Thoracic aorta (tissue), 2 donors: ENCODE data around the gene IGF2R. TPM values are rescaled to one million over a fixed set of nuclear protein-coding genes. Genes with fewer than 3 reads are reported as not detected.

ENCODE experiments used
- ATAC-seq: fragments of 150-250 bp; one replicate; pipeline ENCODE4 v1.8.0; 2017; ENCODE audit warnings: low read depth; ENCODE audit not compliant: insufficient number of reproducible peaks, low FRiP score
- DNase-seq: peaks from one replicate; pipeline ENCODE4 v3.0.0-alpha.2; 2020; ENCODE audit warnings: low spot score
- H3K27ac ChIP-seq, 2 donors: fragments of 200-600 bp; sonication (generic); 1 replicate in 1 of 2; 2 replicates in 1 of 2; pipeline ENCODE4 v1.5.1; 2016; ENCODE audit warnings: mild to moderate bottlenecking in 2 of 2, moderate library complexity in 2 of 2
- H3K27me3 ChIP-seq: fragments of 200-600 bp; sonication (generic); replicated peaks from 2 replicates; pipeline ENCODE4 v1.6.0; 2016; ENCODE audit warnings: mild to moderate bottlenecking; ENCODE audit not compliant: insufficient read depth
- H3K36me3 ChIP-seq: fragments of 200-600 bp; sonication (generic); one replicate; pipeline ENCODE4 v1.5.1; 2016
- H3K4me1 ChIP-seq, 2 donors: fragments of 200-600 bp; sonication (generic); 1 replicate in 1 of 2; 2 replicates in 1 of 2; pipeline versions ENCODE4 v1.5.1 to v1.6.0; 2016; ENCODE audit warnings: low read depth in 2 of 2, mild to moderate bottlenecking in 1 of 2; ENCODE audit not compliant: control insufficient read depth in 1 of 2
- H3K4me3 ChIP-seq: fragments of 200-600 bp; sonication (generic); 2 replicates; pipeline ENCODE4 v1.5.1; 2016; ENCODE audit warnings: mild to moderate bottlenecking
- H3K9me3 ChIP-seq: fragments of 200-600 bp; sonication (generic); 2 replicates; pipeline ENCODE4 v1.5.1; 2016
- total RNA-seq, 2 donors: library from RNA; depleted of rRNA; stranded (reverse); fragments of >200 nt; gene quantifications; one replicate each; pipeline versions ENCODE4 v1.1.0 to v1.2.3, GENCODE V29; 2016
- TF ChIP-seq, protein P1 (sequence below): fragments of 200-600 bp; sonication (generic); IDR thresholded peaks from one replicate; pipeline ENCODE4 v1.5.1; 2019; ENCODE audit warnings: antibody characterized with exemption

The IGF2R gene
- total RNA-seq, 2 donors from 2014 or later: 82.2 to 88.4 TPM

- Histone ChIP-seq H3K9me3 (no peaks in the 10 kb centered on the region), H3K27ac (no peak overlapping the region), H3K36me3 (no peaks in the 10 kb centered on the region), H3K27me3 (no peaks in the 10 kb centered on the region), H3K4me1 (peaks cover 4 to 18% of the 10 kb centered on the region in 2 donors), H3K4me3 (no peak overlapping the region)
- TF ChIP-seq, protein P1, sequence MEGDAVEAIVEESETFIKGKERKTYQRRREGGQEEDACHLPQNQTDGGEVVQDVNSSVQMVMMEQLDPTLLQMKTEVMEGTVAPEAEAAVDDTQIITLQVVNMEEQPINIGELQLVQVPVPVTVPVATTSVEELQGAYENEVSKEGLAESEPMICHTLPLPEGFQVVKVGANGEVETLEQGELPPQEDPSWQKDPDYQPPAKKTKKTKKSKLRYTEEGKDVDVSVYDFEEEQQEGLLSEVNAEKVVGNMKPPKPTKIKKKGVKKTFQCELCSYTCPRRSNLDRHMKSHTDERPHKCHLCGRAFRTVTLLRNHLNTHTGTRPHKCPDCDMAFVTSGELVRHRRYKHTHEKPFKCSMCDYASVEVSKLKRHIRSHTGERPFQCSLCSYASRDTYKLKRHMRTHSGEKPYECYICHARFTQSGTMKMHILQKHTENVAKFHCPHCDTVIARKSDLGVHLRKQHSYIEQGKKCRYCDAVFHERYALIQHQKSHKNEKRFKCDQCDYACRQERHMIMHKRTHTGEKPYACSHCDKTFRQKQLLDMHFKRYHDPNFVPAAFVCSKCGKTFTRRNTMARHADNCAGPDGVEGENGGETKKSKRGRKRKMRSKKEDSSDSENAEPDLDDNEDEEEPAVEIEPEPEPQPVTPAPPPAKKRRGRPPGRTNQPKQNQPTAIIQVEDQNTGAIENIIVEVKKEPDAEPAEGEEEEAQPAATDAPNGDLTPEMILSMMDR: no peak
- ATAC-seq: no peak
- DNase-seq: no peak
Measured at GRCh38 chr6:160130729-160131484, 162.0 kb downstream of the IGF2R start.

DNA sequence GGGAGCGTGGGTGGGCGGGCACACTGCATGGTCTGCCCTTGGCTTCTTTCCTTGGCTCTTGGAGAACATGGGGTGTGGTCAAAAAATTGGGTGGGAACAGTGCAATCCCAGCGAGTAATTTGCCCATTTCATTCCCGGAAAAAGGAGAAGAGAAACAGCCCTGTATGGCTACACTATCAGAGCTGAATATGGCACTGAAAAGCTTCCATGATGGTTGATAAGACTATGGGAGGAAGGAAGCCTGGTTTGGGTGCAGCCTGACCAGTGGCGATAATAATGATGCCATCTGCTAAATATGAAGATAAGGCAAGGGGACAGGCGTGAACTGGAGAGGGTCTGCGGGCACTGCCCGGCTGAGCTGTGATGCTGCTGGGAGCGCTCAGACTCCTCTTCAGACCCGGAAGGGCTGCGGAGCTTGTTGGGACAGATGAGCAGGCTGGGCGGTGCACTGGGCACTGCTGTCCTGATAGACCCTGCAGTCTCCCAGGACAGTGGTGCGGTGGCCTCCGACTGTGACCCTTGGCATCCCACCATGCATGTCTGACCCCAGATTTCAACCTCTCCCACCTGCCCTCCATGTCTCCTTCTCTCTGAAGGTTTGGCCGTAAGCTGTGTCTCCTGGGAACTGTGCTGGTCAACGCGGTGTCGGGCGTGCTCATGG lies 162.9 kb downstream of the IGF2R start:
- TF ChIP-seq, protein P1: no peak
- Histone ChIP-seq H3K4me1 (peaks cover 4 to 18% of the 10 kb centered on the region in 2 donors), H3K36me3 (no peaks in the 10 kb centered on the region), H3K9me3 (no peaks in the 10 kb centered on the region), H3K4me3 (no peak overlapping the region), H3K27me3 (no peaks in the 10 kb centered on the region), H3K27ac (peak overlapping the region; percentile 19 to 33)
- DNase-seq: no peak
- ATAC-seq: no peak

DNA sequence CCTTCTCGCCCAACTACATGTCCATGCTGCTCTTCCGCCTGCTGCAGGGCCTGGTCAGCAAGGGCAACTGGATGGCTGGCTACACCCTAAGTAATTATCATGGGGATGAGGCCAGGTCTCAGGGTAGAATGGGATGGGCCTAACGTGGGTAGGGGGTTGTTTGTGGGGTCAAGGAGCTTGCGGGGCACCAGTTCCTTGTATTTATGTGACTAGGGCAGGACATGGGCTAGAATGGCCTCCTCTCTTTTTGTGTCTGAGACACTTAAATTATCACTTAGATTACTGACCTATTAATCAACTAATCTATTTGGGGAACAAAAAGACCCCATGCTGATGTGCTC lies 163.4 kb downstream of the IGF2R start:
- Histone ChIP-seq H3K9me3 (no peaks in the 10 kb centered on the region), H3K4me3 (no peak overlapping the region), H3K27me3 (no peaks in the 10 kb centered on the region), H3K36me3 (no peaks in the 10 kb centered on the region), H3K4me1 (peaks cover 4 to 18% of the 10 kb centered on the region in 2 donors), H3K27ac (peak overlapping the region; percentile 19 to 33)
- TF ChIP-seq, protein P1: no peak
- ATAC-seq (no peak), DNase-seq (no peak)

DNA sequence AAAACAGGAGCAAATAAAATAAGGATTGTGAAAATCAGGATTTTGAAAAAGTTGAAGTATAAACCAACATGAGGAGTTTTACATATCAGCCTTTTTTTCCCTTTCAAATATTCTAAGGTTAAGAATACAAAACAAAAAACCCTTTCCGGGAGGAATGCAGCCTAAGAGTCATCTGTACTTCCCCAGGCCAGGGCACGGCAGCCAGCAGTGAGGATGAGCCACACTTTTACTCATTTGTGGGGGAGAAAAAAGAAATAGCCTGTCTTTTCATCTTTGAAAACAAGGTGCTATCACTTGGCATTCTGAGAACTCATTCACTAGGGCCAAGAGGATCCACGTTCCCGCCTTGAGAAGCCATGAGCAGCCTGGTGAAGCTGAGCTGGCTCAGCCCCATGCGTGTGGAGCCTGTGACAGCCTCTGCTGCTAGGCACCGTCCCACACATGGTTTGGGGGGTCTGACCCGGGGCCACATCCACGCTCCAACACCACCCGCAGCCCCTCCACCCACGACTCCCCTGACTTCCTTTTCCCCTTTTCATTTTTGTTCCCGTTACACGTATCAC lies 164.0 kb downstream of the IGF2R start:
- Histone ChIP-seq H3K27ac (peak overlapping the region; percentile 19 to 33), H3K4me1 (peaks cover 4 to 18% of the 10 kb centered on the region in 2 donors), H3K9me3 (no peaks in the 10 kb centered on the region), H3K4me3 (no peak overlapping the region), H3K27me3 (no peaks in the 10 kb centered on the region), H3K36me3 (no peaks in the 10 kb centered on the region)
- ATAC-seq: no peak
- no peak for DNase-seq
- TF ChIP-seq, protein P1: no peak
